Ishikawa (cell line): ENCODE data around the gene PARP1.
A peak's percentile ranks its signal among the peaks of the same experiment; 100 is the strongest.

Experiments used
- CEBPB ChIP-seq: IDR thresholded peaks from 2 replicates; pipeline ENCODE4 v1.6.1; 2012
- CREB1 ChIP-seq: IDR thresholded peaks from 2 replicates; pipeline ENCODE4 v1.6.1; 2012; ENCODE audit warnings: low read depth
- EGR1 ChIP-seq: IDR thresholded peaks from 2 replicates; pipeline ENCODE4 v1.6.1; 2012
- EP300 ChIP-seq: IDR thresholded peaks from 2 replicates; pipeline ENCODE4 v1.6.1; 2012; ENCODE audit warnings: borderline replicate concordance
- FOXM1 ChIP-seq: IDR thresholded peaks from 2 replicates; pipeline ENCODE4 v1.6.1; 2012; ENCODE audit warnings: low read depth, borderline replicate concordance
- NFIC ChIP-seq: IDR thresholded peaks from 2 replicates; pipeline ENCODE4 v1.6.1; 2012
- RAD21 ChIP-seq: IDR thresholded peaks from 2 replicates; pipeline ENCODE4 v1.6.1; 2012; ENCODE audit warnings: low read depth
- TAF1 ChIP-seq: IDR thresholded peaks from 2 replicates; pipeline ENCODE4 v1.6.1; 2012; ENCODE audit warnings: low read depth, mild to moderate bottlenecking
- TCF12 ChIP-seq: IDR thresholded peaks from 2 replicates; pipeline ENCODE4 v1.6.1; 2012; ENCODE audit warnings: low read depth
- TEAD4 ChIP-seq: IDR thresholded peaks from 2 replicates; pipeline ENCODE4 v1.6.1; 2012
- YY1 ChIP-seq: IDR thresholded peaks from 2 replicates; pipeline ENCODE4 v1.6.1; 2012; ENCODE audit warnings: low read depth
- ZBTB7A ChIP-seq: IDR thresholded peaks from 2 replicates; pipeline ENCODE4 v1.6.1; 2012; ENCODE audit warnings: low read depth
- TF ChIP-seq, protein P1 (sequence below): IDR thresholded peaks from 2 replicates; pipeline ENCODE4 v1.6.1; 2012
- TF ChIP-seq, protein P2 (sequence below): IDR thresholded peaks from 2 replicates; pipeline ENCODE4 v1.6.1; 2012; ENCODE audit warnings: low read depth, mild to moderate bottlenecking
- TF ChIP-seq, protein P3 (sequence below): IDR thresholded peaks from 2 replicates; pipeline ENCODE4 v1.6.1; 2012

The PARP1 gene

DNA sequence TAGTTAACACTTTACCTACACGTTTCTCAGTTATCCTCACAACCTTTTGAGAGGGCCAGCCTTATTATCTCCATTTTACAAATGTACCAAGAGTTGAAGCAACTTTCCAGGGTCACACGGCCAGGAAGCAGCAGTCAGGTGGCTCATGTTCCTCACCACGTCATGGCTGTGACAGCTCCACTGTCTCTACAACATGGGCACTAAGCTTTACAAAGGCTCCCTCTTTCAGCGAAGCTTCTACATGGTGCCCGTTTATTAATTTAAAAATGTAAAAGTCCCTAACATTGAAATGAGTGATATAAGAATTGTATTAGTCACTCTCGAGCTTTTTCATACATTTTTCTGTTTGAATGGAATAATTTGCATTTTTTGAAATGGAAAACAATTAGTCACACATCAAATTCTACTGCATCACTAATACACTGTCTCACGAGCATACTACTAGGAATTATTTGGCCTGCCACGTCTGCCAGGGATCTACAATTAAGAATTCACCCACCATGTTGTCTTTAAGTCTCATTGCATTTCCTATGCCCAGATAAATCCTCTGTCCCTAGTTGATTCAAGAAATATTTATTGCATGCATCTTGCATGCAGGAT, 70.5 kb downstream of the PARP1 start:
- TF ChIP-seq, protein P1, sequence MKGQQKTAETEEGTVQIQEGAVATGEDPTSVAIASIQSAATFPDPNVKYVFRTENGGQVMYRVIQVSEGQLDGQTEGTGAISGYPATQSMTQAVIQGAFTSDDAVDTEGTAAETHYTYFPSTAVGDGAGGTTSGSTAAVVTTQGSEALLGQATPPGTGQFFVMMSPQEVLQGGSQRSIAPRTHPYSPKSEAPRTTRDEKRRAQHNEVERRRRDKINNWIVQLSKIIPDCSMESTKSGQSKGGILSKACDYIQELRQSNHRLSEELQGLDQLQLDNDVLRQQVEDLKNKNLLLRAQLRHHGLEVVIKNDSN = no peak
- TF ChIP-seq ZBTB7A (no peak), TCF12 (no peak), FOXM1 (no peak), NFIC (no peak), TEAD4 (no peak), CREB1 (no peak), YY1 (no peak), EP300 (no peak), RAD21 (no peak), EGR1 (no peak), CEBPB (no peak), TAF1 (no peak)
- TF ChIP-seq, protein P2, sequence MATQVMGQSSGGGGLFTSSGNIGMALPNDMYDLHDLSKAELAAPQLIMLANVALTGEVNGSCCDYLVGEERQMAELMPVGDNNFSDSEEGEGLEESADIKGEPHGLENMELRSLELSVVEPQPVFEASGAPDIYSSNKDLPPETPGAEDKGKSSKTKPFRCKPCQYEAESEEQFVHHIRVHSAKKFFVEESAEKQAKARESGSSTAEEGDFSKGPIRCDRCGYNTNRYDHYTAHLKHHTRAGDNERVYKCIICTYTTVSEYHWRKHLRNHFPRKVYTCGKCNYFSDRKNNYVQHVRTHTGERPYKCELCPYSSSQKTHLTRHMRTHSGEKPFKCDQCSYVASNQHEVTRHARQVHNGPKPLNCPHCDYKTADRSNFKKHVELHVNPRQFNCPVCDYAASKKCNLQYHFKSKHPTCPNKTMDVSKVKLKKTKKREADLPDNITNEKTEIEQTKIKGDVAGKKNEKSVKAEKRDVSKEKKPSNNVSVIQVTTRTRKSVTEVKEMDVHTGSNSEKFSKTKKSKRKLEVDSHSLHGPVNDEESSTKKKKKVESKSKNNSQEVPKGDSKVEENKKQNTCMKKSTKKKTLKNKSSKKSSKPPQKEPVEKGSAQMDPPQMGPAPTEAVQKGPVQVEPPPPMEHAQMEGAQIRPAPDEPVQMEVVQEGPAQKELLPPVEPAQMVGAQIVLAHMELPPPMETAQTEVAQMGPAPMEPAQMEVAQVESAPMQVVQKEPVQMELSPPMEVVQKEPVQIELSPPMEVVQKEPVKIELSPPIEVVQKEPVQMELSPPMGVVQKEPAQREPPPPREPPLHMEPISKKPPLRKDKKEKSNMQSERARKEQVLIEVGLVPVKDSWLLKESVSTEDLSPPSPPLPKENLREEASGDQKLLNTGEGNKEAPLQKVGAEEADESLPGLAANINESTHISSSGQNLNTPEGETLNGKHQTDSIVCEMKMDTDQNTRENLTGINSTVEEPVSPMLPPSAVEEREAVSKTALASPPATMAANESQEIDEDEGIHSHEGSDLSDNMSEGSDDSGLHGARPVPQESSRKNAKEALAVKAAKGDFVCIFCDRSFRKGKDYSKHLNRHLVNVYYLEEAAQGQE = no peak
- TF ChIP-seq, protein P3, sequence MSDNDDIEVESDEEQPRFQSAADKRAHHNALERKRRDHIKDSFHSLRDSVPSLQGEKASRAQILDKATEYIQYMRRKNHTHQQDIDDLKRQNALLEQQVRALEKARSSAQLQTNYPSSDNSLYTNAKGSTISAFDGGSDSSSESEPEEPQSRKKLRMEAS = no peak

DNA sequence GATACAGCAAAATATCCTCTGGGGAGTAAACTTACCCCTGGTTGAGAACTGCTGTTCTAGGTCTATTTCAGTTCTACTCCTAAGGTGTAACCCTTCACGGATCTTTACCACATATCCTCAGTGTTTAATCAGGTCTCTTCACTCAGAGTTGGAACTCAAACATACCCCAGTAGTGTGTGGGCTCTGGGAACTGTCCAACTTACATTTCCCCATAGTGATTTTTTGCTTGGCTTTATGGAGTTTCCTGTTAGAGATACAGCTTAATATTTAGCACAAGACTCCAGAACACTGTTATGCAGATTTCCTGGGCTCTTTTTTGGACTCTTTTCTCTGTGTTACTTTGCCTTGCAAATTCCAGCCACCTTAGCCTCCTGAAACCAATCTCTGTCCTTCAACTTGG, 72.2 kb downstream of the PARP1 start:
- TF ChIP-seq TAF1 = no peak
- TF ChIP-seq NFIC = no peak
- no peak for TF ChIP-seq CEBPB
- TF ChIP-seq TCF12 = no peak
- TF ChIP-seq RAD21 = no peak
- TF ChIP-seq, protein P3 = no peak
- no peak for TF ChIP-seq FOXM1
- TF ChIP-seq, protein P2 = peak; percentile 44; the same call in 1 of the 2 replicates

DNA sequence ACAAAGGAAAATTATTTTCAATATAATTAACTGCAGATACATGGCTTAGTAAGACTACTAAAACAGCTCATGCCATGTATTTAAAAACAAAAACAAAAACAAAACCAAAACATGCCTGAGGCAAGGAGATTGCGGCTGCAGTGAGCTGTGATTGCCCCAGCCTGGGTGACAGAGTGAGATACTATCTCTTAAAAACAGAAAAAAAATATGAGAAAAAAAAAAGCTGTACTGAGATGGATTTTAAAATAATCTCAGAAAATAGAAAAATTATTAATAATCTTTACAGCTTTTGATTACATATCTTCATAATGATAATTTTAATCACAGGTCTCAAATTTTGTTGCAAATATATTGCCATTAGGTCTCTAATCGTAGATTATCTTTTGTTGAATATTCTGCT, 74.9 kb downstream of the PARP1 start:
- TF ChIP-seq, protein P3 = no peak
- TF ChIP-seq YY1 (no peak), RAD21 (no peak), CREB1 (no peak), TAF1 (no peak), FOXM1 (no peak), TEAD4 (no peak), NFIC (no peak), EGR1 (no peak), CEBPB (no peak), ZBTB7A (no peak), EP300 (no peak), TCF12 (no peak)
- TF ChIP-seq, protein P2 = no peak
- TF ChIP-seq, protein P1 = no peak

DNA sequence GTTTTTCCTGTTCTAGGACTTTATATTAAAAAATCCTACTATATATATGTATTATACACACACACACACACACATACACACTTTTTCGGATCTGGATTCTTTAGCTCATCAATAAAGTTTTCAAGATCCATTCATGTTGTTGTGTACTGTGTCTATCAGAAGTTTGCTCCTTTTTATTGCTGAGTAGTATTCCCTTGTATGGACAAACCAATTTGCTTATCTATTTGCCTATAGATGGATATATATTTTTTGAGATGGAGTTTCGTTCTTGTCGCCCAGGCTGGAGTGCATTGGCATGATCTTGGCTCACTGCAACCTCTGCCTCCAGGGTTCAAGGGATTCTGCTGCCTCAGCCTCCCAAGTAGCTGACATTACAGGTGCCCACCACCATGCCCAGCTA, 78.7 kb downstream of the PARP1 start:
- no peak for TF ChIP-seq EP300
- no peak for TF ChIP-seq NFIC
